SKM-1 (cell line): ENCODE measurements around the gene LARGE1.
A peak's percentile ranks its signal among the peaks of the same experiment; 100 is the strongest.

ENCODE experiments used
- DNase-seq: peaks from one replicate; lab custom pipeline; 2025; ENCODE audit not compliant: unreplicated experiment; lab: John Stamatoyannopoulos, UW

The LARGE1 gene

GRCh38 chr22:33735978-33736377, 184.3 kb downstream of the LARGE1 start:
- DNase-seq, result no peak

DNA sequence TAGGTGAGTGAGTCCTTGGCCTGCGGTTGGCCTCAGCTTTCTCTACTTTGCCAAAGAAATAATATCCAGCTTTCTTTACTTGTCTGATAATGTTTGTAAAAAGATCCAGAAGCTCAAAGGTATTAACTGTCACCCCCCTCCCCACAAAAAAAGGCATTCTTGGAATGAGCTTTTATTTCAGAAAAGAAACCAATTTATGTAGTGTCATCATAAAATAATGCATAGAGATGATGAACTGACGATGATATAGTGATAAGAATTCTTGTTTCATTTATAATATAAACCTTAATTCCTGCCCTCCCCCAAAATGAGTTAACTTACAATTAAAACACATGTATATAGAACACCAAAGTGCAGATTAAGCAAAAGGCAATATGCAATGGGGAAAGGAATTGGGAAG, 191.4 kb downstream of the LARGE1 start:
- no peak for DNase-seq

GRCh38 chr22:33726294-33726734, 194.0 kb downstream of the LARGE1 start:
- DNase-seq, result no peak

- peak; percentile 1 for DNase-seq
These were observed 196.4 kb downstream of the LARGE1 start for GRCh38 chr22:33723915-33724314.

DNA sequence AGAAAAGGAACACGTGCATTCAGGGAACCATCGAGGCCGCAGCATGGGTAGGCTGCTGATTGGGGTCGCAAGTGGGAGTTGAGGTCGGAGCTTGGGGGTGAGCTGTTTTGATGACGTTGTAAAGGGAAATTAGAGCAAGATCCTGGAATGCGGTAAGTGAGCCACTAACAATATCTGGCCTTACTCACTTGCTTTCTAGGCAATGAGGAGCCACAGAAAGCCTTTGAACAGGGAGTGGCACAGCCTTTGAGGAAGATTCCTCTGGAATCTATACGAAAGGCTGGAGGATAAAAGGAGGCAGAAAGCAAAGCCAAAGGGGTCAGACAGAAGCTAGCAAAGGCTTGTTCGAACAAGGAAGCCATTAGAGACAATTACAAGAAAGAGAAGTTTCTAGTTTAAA, 197.5 kb downstream of the LARGE1 start:
- DNase-seq, result no peak

DNA sequence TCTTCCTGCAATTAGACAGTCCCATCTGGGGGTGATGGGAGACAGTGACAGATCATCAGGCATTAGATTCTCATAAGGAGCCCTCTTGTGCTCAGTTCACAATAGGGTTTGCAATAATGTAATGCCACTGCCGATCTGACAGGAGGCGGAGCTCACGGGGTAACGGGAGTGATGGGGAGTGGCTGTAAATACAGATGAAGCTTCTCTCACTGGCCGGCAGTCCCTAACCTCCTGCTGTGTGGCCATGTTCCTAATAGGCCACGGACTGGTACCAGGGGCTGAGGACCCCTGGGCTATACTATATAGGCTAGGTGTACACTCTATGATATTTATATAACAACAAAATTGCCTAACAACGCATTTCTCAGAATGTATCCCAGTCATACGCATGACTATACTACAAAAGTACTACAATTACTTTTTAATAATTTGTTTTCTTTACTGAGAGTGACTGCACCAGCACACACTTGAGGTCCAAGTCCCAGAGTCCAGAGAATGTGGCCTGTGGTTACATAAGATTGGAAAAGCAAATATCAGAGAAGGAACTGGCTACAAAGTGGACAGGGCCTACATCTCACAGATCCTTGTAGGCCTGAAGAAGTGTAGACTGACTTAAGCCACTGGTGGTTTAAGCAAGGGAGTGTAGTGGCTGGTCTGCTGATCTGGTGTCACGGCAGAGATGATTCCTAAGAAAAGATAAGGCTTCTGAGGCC, 200.0 kb downstream of the LARGE1 start:
- no peak for DNase-seq

DNA sequence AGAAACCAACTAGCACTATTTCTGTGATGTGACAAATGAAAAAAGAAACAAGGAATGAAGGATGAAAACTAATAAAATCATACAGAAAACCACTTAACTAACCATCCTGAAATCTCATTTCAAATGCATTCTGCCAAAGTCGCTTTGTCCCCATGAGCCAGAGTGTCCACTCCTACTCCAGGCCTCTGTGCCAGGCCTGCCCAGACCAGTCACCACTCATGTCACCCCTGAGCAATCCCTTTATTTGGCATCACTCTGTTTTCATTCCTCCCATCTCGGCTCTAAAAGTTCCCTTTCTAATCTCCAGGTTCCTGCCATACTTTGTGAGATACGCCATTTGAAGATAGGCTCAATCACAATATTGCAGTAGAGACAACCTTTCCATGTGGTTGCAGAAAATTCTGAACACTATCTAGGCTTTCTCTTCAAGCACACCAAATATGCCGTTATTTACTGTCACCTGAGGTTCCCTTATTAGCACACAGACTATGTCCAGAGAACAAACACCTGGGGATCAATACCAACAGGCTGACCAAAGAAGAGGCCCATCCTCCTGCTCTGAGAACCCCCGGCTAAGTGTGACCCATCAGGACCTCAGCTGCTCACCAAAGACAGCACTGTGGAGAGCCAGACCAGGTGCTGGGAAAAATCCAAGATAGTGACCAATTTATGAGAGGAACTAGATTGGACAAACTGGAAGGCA, 202.4 kb downstream of the LARGE1 start:
- DNase-seq, result no peak

DNA sequence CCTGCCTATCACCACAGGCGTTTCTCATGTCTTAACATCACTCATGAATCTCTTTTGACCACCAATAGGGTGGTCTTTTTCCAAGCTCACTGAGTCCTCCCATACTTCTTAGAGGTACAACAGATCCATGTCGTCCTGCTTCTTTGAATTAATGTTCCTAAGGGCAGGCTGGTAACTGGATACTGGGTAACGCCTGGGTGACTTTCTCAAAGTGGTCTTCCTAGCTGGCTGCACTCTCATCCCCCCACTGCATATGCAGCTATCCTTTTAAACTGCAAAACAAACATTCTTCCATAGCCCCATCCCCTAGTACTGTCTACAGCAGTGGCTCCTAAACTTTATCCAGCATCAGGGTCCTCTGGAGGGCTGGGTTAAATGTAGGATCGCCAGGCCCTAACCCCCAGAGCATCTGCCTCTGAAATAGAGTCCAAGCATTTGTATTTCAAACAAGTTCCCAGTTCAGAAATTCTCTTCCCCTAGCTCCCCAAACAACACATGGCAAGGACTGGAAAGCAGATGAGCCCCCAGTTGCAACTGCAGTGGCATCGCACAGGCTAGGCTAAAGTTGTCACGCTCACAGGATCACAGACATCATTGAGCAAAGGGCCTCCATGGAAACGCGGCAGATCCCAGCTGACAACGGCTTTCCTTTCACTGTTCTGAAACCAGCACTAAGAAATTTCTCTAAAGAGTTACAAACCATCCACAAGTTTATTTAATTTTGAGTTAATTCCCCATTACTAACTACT, 204.9 kb downstream of the LARGE1 start:
- DNase-seq, result no peak

DNA sequence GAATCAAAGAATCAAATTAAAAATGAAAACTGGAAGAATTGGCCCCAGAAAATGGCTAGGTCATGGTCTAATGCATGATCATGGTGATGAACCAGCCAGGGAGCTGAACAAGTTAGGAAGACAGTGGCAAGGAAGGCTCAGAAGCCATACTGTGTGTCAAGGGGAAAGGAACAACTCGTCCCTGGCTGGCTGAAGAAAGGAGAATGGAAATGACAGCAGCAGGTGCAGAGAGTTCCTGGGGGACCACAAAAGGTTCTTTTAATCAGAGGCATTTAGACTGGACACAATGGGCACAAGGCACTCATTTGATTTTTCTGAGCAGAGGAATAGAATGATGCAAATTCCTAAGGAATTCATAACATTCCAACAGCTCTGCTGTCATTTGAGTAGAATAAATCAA, 209.9 kb downstream of the LARGE1 start:
- no peak for DNase-seq

GRCh38 chr22:33707581-33707980, 212.7 kb downstream of the LARGE1 start:
- DNase-seq, result no peak

DNA sequence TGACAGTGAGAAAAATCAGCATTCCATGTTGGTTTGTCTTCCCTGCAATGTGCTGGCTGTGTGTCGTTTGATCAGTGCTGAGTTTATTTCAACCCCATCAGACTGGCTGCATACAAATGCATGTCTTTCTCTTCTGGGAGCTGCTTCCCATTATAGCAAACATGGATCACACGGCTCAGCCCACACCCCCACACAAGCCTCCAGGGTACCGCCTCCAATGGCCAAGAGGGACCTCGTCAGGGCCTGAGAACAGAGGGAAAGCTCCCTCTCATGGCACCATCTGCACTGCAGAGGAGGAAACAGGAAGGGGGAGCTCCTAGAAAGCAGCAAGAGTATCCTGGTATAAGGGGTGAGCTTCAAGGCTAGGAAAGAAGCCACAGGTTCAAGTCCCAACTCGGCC, 214.2 kb downstream of the LARGE1 start:
- DNase-seq, result no peak

DNA sequence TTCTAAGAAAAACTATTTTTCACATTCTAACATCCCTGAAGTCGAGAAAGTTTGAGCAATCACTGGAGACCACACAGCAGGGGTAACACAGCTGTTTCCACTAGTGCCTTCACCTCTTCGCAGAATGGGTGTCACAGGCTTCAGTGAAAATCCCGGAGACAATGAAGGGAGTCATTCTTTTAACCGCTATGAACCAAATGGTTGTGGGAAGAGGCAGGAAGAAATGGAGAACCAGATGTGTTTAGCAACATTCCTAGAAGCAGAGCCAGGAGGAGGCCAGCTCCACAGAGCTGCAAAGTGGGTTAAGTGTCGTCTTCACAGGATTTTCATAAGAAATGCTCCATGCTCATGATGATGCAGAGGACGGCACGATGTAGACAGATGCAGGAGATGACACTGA, 221.1 kb downstream of the LARGE1 start:
- no peak for DNase-seq

DNA sequence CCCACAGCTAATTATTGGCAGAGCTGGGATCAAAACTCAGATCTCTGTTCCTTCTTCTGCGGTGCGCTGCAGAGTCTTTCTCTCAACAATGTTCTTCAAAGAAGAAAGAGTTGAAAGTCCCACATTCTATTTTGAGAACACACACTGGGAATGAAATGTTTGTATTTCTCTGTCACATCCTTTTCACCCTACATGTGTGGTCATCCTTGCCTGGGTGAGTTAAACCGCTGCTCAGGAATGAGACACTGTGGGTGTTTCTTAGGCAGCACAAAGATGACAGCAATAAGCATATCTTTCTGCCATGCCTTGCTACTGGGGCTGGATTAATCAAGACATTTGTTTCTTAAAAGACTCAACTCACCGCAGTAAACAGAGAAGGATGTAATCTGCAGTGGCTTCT, 222.6 kb downstream of the LARGE1 start:
- DNase-seq, result no peak

- no peak for DNase-seq
These were observed 229.1 kb downstream of the LARGE1 start for GRCh38 chr22:33691057-33691630.

DNA sequence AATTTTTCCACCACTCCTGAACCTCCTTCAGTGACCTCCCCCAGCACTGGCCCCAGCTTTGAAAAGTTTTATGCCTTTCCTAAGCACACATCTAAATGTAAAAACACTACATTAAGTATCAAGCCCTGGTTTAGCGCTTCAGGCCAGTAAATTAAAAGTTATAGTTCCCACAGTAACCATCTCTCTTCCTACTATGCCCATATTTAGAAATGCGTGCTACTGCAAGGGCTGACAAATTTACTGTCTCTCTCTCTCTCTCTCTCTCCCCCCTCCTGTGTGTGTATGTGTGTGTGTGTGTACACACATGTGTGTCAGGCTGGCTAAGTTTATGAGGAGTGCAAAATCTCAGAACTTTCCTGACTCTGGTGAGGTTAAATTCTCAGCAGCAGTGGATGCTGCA, 231.4 kb downstream of the LARGE1 start:
- DNase-seq, result no peak

GRCh38 chr22:33687464-33687863, 232.8 kb downstream of the LARGE1 start:
- DNase-seq, result no peak

- no peak for DNase-seq
These were observed 236.2 kb downstream of the LARGE1 start for GRCh38 chr22:33684087-33684486.

DNA sequence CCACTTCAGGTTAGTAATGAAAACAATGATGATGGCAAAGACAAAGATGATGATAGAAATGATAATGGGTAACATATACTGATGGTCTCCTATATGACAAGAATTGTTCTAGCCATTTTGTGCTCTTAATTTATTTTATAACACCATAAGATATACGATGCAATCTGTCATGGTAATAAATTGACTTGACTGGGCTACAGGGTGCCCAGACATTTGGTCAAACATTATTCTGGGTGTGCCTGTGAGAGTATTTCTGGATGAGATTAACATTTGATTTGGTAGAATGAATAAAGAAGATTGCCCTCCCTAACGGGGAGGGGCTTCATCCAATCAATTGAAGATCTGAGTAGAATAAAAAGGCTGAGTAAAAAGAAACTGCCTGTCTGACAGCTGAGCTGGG, 237.3 kb downstream of the LARGE1 start:
- no peak for DNase-seq

DNA sequence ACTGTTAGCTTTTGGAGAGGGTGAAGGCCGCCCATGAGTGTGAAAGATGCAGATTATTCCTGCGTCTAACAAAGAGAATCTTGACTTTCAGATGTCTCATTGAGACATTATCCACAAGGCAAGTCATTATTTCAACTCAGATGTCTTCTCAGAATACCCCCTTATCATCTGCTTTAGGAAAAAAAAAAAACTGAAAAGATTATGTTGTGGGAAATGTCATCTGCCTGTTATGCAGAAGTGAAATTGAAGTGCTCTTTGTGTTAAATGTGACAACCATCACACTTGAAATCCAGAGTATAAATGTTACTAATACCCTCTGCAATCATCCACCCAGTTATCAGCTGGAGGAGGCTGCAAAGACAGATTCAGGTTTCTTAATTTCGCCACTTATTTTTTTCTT, 239.6 kb downstream of the LARGE1 start:
- no peak for DNase-seq

- DNase-seq, result no peak
These were observed 241.8 kb downstream of the LARGE1 start for GRCh38 chr22:33678523-33678922.

DNA sequence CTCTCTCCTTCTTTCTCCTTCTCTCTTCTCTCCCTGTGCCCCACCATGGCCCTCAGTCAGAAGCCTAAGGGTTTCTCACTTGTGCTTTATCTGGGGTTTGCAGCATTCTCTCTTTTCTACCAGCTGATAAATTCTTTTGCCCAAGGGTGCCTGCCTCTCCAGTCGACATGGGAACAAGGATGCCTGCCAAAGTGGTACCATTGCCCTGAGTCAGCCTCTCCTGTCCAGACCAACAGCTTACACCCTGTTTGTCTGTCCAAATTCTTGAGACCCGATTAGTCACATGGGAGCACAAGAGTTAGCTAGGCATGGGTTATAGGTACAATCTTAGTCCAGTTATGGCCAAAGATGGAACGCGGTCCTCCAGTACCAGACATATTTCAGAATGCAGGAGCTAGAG, 242.7 kb downstream of the LARGE1 start:
- DNase-seq, result no peak

- no peak for DNase-seq
These were observed 245.9 kb downstream of the LARGE1 start for GRCh38 chr22:33674357-33674756.
